A673 (cell line): ENCODE data around the gene SEMA5B. TPM values are rescaled to one million over a fixed set of nuclear protein-coding genes. Genes with fewer than 3 reads are reported as not detected.

Experiments
- BruUV-seq: library from RNA; stranded (reverse); fragments of 400-500 nt; replicated peaks from 2 replicates; lab custom pipeline; 2021; lab: Mats Ljungman, UMichigan
- CTCF ChIA-PET: fragments of 300-600 bp; sonication (Branson Sonifier 250); formaldehyde crosslinking; loops from one replicate; lab custom pipeline; 2022; ENCODE audit warnings: antibody characterized with exemption; lab: Charles Lee
- POLR2A ChIA-PET: fragments of 300-600 bp; sonication (Branson Sonifier 250); formaldehyde crosslinking; loops from one replicate; lab custom pipeline; 2022; ENCODE audit warnings: antibody characterized with exemption; ENCODE audit not compliant: low non-redundant PET; lab: Charles Lee
- DNase-seq: peaks from one replicate; pipeline ENCODE4 v3.0.0-alpha.2; 2015; ENCODE audit warnings: low spot score
- H3K27ac ChIP-seq: fragments of 200-600 bp; sonication (generic); 2 replicates; pipeline ENCODE4 v1.5.1; 2016; ENCODE audit warnings: mixed run types, low read depth, mild to moderate bottlenecking, mixed read lengths, antibody characterized with exemption, low read length; ENCODE audit not compliant: poor library complexity, severe bottlenecking
- H3K27me3 ChIP-seq: fragments of 200-600 bp; sonication (generic); replicated peaks from 2 replicates; pipeline ENCODE4 v1.6.1; 2017; ENCODE audit warnings: mixed run types, low read depth, mild to moderate bottlenecking, mixed read lengths, antibody characterized with exemption, low read length; ENCODE audit not compliant: insufficient read depth, poor library complexity
- H3K36me3 ChIP-seq: fragments of 200-600 bp; sonication (generic); 2 replicates; pipeline ENCODE4 v1.6.1; 2016; ENCODE audit warnings: mixed run types, mild to moderate bottlenecking, mixed read lengths, antibody characterized with exemption, low read length; ENCODE audit not compliant: insufficient read depth, poor library complexity, severe bottlenecking
- H3K4me1 ChIP-seq: fragments of 200-600 bp; sonication (generic); 2 replicates; pipeline ENCODE4 v1.6.1; 2017; ENCODE audit warnings: mixed run types, mild to moderate bottlenecking, mixed read lengths, antibody characterized with exemption, low read length; ENCODE audit not compliant: insufficient read depth, poor library complexity, severe bottlenecking
- H3K4me3 ChIP-seq: fragments of 200-600 bp; sonication (generic); 2 replicates; pipeline ENCODE4 v1.5.1; 2016; ENCODE audit warnings: low read depth, mixed run types, mild to moderate bottlenecking, mixed read lengths, low read length; ENCODE audit not compliant: poor library complexity, severe bottlenecking
- H3K9me3 ChIP-seq: fragments of 200-600 bp; sonication (generic); 2 replicates; pipeline ENCODE4 v1.6.1; 2016; ENCODE audit warnings: mixed run types, low read depth, mild to moderate bottlenecking, mixed read lengths, antibody characterized with exemption, low read length; ENCODE audit not compliant: poor library complexity, severe bottlenecking
- EZH2 ChIP-seq: fragments of 200-600 bp; sonication (generic); IDR thresholded peaks from 2 replicates; pipeline ENCODE4 v1.6.1; 2017; ENCODE audit warnings: borderline replicate concordance, low read depth, mild to moderate bottlenecking, mixed read lengths, antibody characterized with exemption, low read length; ENCODE audit not compliant: poor library complexity, severe bottlenecking
- intact Hi-C: fragments of 100-400 bp; cut with micrococcal nuclease; formaldehyde crosslinking; loops from one replicate; pipeline ENCODE4 v1.10.0; 2022; ENCODE audit not compliant: unreplicated experiment
- total RNA-seq: library from RNA; stranded (reverse); gene quantifications from 2 replicates; pipeline ENCODE4 v1.2.3, GENCODE V29; 2021
- TF ChIP-seq, protein P1 (sequence below): fragments of 300-800, 200-600 bp; sonication (generic); conservative IDR thresholded peaks from 2 replicates; pipeline ENCODE4 v1.5.1; 2017; ENCODE audit warnings: low read depth, mild to moderate bottlenecking, antibody characterized with exemption, low read length, moderate library complexity, mixed read lengths

The SEMA5B gene
- total RNA-seq, 1 experiment from 2014 or later, result 7.6 TPM

DNA sequence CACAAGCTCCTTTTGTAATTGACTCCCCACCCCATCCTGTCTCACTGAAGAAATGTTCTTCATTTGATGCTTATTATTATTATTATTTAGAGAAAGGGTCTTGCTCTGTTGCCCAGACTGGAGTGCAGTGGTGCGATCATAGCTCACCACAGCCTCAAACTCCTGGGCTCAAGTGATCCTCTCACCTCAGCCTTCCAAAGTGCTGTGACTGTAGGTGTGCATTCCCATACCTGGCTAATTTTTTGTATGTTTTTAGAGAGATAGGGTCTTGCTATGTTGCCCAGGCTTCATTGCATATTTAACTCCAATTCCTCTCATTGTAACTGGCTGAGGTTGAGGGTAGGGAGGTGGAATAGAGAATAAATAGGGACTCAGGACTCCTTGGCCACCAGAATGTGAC, 22.3 kb downstream of the SEMA5B start:
- H3K9me3 ChIP-seq, result no peaks in the 10 kb centered on the region
- no peak for DNase-seq
- H3K27me3 ChIP-seq, result peaks cover 93% of the 10 kb centered on the region
- intact Hi-C loops, result no loop called here
- ChIA-PET POLR2A (no interaction called here), CTCF (no interaction called here)
- no peaks in the 10 kb centered on the region for H3K4me1 ChIP-seq
- no peaks in the 10 kb centered on the region for H3K36me3 ChIP-seq
- no peak overlapping the region for H3K4me3 ChIP-seq
- H3K27ac ChIP-seq, result no peak overlapping the region
- no TSS peak for BruUV-seq
- TF ChIP-seq EZH2, result no peak
- TF ChIP-seq, protein P1, sequence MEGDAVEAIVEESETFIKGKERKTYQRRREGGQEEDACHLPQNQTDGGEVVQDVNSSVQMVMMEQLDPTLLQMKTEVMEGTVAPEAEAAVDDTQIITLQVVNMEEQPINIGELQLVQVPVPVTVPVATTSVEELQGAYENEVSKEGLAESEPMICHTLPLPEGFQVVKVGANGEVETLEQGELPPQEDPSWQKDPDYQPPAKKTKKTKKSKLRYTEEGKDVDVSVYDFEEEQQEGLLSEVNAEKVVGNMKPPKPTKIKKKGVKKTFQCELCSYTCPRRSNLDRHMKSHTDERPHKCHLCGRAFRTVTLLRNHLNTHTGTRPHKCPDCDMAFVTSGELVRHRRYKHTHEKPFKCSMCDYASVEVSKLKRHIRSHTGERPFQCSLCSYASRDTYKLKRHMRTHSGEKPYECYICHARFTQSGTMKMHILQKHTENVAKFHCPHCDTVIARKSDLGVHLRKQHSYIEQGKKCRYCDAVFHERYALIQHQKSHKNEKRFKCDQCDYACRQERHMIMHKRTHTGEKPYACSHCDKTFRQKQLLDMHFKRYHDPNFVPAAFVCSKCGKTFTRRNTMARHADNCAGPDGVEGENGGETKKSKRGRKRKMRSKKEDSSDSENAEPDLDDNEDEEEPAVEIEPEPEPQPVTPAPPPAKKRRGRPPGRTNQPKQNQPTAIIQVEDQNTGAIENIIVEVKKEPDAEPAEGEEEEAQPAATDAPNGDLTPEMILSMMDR, result no peak

DNA sequence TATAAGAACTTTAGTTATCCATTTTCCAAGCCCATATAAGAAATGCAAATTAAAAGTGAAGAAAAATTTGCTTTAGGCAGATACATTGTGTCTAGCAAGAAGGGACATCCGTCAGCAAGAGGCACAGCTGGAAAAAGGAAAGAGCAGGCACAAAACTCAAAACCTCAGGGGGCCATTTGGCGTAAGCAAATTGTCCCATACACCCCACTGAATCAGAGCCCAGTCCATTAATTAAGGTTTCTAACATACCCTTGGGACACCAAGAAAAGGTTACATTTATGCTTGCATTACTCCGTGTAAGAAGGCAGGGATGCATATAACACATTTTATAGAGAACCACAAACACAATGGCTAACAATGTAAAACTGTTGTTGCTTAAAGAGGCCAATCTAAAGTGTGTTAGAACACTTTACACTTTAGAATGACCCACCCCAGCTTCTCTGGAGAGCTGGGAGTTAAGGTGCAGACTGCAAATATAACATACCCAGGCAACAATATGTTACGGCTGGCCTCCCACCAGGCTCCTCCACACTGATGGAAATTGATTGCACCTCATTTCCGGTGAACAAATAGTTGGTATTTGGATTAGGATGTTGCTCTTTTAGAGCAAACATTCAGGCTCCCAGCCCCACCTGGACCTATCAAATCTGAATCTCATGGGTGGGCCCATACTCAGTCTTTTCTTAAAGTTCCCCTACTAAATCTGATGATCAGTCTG, 23.2 kb downstream of the SEMA5B start:
- Histone ChIP-seq H3K36me3 (no peaks in the 10 kb centered on the region), H3K4me1 (no peaks in the 10 kb centered on the region), H3K27ac (no peak overlapping the region), H3K9me3 (no peaks in the 10 kb centered on the region), H3K27me3 (peaks cover 84% of the 10 kb centered on the region), H3K4me3 (no peak overlapping the region)
- no peak for DNase-seq
- BruUV-seq, result no TSS peak
- TF ChIP-seq EZH2, result no peak
- TF ChIP-seq, protein P1, result no peak
- intact Hi-C loops, result no loop called here
- ChIA-PET POLR2A (no interaction called here), CTCF (no interaction called here)

GRCh38 chr3:123002749-123003497, 24.6 kb downstream of the SEMA5B start:
- no peak overlapping the region for H3K4me3 ChIP-seq
- H3K4me1 ChIP-seq, result no peaks in the 10 kb centered on the region
- ChIA-PET CTCF (no interaction called here), POLR2A (no interaction called here)
- DNase-seq, result no peak
- TF ChIP-seq, protein P1, result no peak
- no peak for TF ChIP-seq EZH2
- intact Hi-C loops, result no loop called here
- no TSS peak for BruUV-seq
- no peaks in the 10 kb centered on the region for H3K9me3 ChIP-seq
- H3K27me3 ChIP-seq, result peaks cover 78% of the 10 kb centered on the region
- no peaks in the 10 kb centered on the region for H3K36me3 ChIP-seq
- no peak overlapping the region for H3K27ac ChIP-seq
